Neuronal stem cell (in vitro differentiated cells): ENCODE results near the gene SLC25A22.

Source experiments
- DNase-seq: peaks from one replicate; pipeline ENCODE4 v3.0.0-alpha.2; 2013; ENCODE audit warnings: low spot score
- H2AFZ ChIP-seq: one replicate; pipeline ENCODE4 v1.6.1; 2013; ENCODE audit warnings: mild to moderate bottlenecking, low read length, inconsistent platforms
- H2AK5ac ChIP-seq: 2 replicates; pipeline ENCODE4 v1.6.1; 2013; ENCODE audit warnings: low read depth, mild to moderate bottlenecking, inconsistent platforms, low read length, moderate library complexity, mixed read lengths
- H2BK120ac ChIP-seq: 2 replicates; pipeline ENCODE4 v1.6.1; 2013; ENCODE audit warnings: low read depth, mild to moderate bottlenecking, inconsistent platforms, low read length, moderate library complexity, mixed read lengths
- H2BK12ac ChIP-seq: one replicate; pipeline ENCODE4 v1.6.1; 2013; ENCODE audit warnings: low read length, inconsistent platforms
- H2BK15ac ChIP-seq: 2 replicates; pipeline ENCODE4 v1.6.1; 2013; ENCODE audit warnings: mild to moderate bottlenecking, low read length, inconsistent platforms, mixed read lengths
- H2BK5ac ChIP-seq: one replicate; pipeline ENCODE4 v1.6.1; 2013; ENCODE audit warnings: inconsistent platforms, mild to moderate bottlenecking, low read length, moderate library complexity
- H3K14ac ChIP-seq: one replicate; pipeline ENCODE4 v1.6.1; 2013; ENCODE audit warnings: low read length, inconsistent platforms
- H3K18ac ChIP-seq: 2 replicates; pipeline ENCODE4 v1.6.1; 2013; ENCODE audit warnings: low read length, inconsistent platforms
- H3K23ac ChIP-seq: 2 replicates; pipeline ENCODE4 v1.6.1; 2013; ENCODE audit warnings: low read depth, mild to moderate bottlenecking, mixed read lengths, low read length, inconsistent platforms; ENCODE audit not compliant: poor library complexity
- H3K27ac ChIP-seq: replicated peaks from 3 replicates; pipeline ENCODE4 v1.5.1; 2013; ENCODE audit warnings: low read length, inconsistent platforms
- H3K27me3 ChIP-seq, 3 experiments: 2 replicates each; pipeline ENCODE4 v1.6.1; 2013; ENCODE audit warnings: low read length in 3 of 3, mild to moderate bottlenecking in 2 of 3, inconsistent platforms in 1 of 3, low read depth in 1 of 3, mixed read lengths in 1 of 3, moderate library complexity in 1 of 3; ENCODE audit not compliant: control insufficient read depth in 3 of 3, insufficient read depth in 3 of 3
- H3K36me3 ChIP-seq, 2 donors: replicated peaks in 1 of 2; 2 replicates each; pipeline ENCODE4 v1.6.1; 2013; ENCODE audit warnings: low read length in 2 of 2; ENCODE audit not compliant: control insufficient read depth in 2 of 2, insufficient read depth in 2 of 2
- H3K4ac ChIP-seq: 2 replicates; pipeline ENCODE4 v1.6.1; 2013; ENCODE audit warnings: inconsistent platforms, mild to moderate bottlenecking, low read length, moderate library complexity
- H3K4me1 ChIP-seq, 2 donors: 1 replicate in 1 of 2; 2 replicates in 1 of 2; pipeline ENCODE4 v1.6.1; 2013; ENCODE audit warnings: low read length in 2 of 2, low read depth in 1 of 2; ENCODE audit not compliant: control insufficient read depth in 2 of 2, insufficient read depth in 1 of 2
- H3K4me2 ChIP-seq: one replicate; pipeline ENCODE4 v1.6.1; 2013; ENCODE audit warnings: mild to moderate bottlenecking, low read length, inconsistent platforms; ENCODE audit not compliant: insufficient read depth, poor library complexity, severe bottlenecking
- H3K4me3 ChIP-seq, 2 donors: 2 replicates each; pipeline ENCODE4 v1.5.1; 2013; ENCODE audit warnings: low read length in 2 of 2, mild to moderate bottlenecking in 2 of 2, inconsistent platforms in 1 of 2, moderate library complexity in 1 of 2
- H3K79me1 ChIP-seq: one replicate; pipeline ENCODE4 v1.6.1; 2013; ENCODE audit warnings: low read depth, mild to moderate bottlenecking, inconsistent platforms, low read length, moderate library complexity
- H3K9ac ChIP-seq: one replicate; pipeline ENCODE4 v1.6.1; 2013; ENCODE audit warnings: mild to moderate bottlenecking, low read depth, low read length, inconsistent platforms; ENCODE audit not compliant: poor library complexity
- H3K9me3 ChIP-seq, 2 donors: replicated peaks in 1 of 2; 2 replicates each; pipeline versions ENCODE3 to v1.6.1; 2013; ENCODE audit warnings: low read length in 2 of 2, mild to moderate bottlenecking in 2 of 2, inconsistent platforms in 1 of 2, low read depth in 1 of 2, mixed read lengths in 1 of 2, moderate library complexity in 1 of 2; ENCODE audit not compliant: control insufficient read depth in 2 of 2, insufficient read depth in 1 of 2
- H4K8ac ChIP-seq: one replicate; pipeline ENCODE4 v1.6.1; 2013; ENCODE audit warnings: low read depth, mild to moderate bottlenecking, inconsistent platforms, low read length, moderate library complexity
- H4K91ac ChIP-seq: one replicate; pipeline ENCODE4 v1.6.1; 2013; ENCODE audit warnings: low read length, low read depth, mild to moderate bottlenecking, inconsistent platforms; ENCODE audit not compliant: poor library complexity
- WGBS, 2 donors: extraction: QIAGEN DNeasy Blood & Tissue Kit; methylation state at CpG; one replicate each; pipeline ENCODE4 v1.1.7; 2013; ENCODE audit warnings: missing lambda C conversion rate in 2 of 2, mixed read lengths in 1 of 2; ENCODE audit not compliant: insufficient read length in 2 of 2, insufficient replicate concordance in 1 of 2; ENCODE audit errors: extremely low coverage in 2 of 2; 5-methylcytosine and 5-hydroxymethylcytosine counted together

Gene SLC25A22

DNA sequence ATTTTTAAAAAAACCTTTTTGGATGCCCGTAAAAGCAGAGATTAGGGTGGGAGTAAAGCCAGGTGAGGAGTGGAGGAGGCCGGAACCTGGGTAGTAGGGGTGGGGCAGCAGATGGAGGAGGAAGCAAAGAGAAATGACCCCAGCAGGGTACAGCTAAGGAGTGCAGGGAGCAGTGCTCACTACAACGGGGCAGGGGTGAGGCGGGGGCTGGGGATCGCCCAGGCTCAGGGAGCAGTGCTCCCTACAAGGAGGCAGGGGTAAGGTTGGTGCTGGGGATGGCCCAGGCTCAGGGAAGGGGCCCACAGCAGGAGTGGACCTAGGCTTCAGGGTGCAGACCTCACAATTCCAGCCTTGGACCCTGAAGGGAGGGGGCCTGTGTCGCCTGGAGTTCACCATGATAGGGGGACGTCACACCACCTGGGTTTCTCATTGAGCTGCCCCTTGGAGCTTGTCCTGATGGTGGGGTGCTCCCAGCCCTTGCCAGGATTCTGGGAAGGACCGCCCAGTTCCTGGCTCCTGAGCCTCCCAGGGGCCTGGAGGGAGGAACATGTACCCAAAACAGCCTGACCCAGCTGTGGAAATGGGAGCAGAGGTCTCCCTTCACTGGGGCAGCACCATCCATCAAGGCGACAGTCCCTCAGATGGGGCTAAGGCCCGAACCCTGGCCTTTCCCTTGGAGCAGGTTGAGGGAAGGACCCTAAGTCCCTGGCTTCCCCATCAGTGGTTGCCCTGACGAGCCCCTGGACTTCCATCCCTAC, 17.8 kb upstream of the SLC25A22 start:
- Histone ChIP-seq H3K9ac (no peak overlapping the region), H3K14ac (no peak overlapping the region), H4K91ac (no peak overlapping the region), H3K79me1 (peaks cover 14% of the 10 kb centered on the region), H3K4ac (no peak overlapping the region), H3K4me2 (no peak overlapping the region), H3K4me1 (peaks cover 11 to 20% of the 10 kb centered on the region in 2 donors), H3K27me3 (no peaks in the 10 kb centered on the region), H3K4me3 (no peak overlapping the region), H2BK12ac (no peak overlapping the region), H3K18ac (no peak overlapping the region), H2AK5ac (peak overlapping the region; percentile 10), H3K23ac (peak overlapping the region; percentile 65), H3K36me3 (peaks cover 29 to 38% of the 10 kb centered on the region in 2 donors), H2BK5ac (no peak overlapping the region), H4K8ac (peak overlapping the region; percentile 52), H3K27ac (no peak overlapping the region), H2BK120ac (no peak overlapping the region), H2BK15ac (no peak overlapping the region), H2AFZ (no peak overlapping the region), H3K9me3 (peaks cover 0 to 2% of the 10 kb centered on the region in 2 donors)
- whole genome bisulfite sequencing, 2 donors, result no CpG with 5 or more reads among the region's 11 CpGs
- DNase-seq, result no peak

DNA sequence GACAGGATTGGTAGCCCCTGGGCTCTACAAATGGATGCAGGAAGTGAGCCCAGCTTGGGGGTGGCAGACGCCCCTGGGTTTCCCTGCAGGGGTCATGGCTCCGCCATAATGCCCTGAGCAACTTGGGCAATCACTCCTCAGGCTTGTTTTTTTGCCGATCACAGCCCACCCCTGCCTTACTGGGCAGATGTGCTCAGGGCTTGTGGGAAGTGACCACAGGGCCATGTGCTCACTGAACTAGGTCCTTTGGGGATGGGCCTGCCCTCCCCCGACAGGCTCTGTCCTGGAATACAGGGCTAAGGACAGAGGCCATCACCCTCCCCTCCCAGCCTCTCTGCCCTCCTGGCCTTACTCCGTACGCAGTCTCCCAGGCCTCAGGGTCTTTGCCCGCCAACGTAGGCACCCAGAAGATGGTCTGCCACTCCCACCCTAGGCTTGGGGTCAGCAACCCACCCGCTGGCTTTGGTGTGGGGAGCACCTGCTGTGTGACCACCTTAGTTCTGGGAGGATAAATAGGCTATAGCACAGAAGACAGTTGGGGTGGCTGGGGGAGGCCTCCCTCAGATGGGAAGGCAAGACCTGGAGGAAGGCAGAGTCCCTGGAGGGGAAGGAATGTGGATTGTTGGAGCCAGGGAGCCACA, 15.5 kb upstream of the SLC25A22 start:
- Histone ChIP-seq H2AK5ac (no peak overlapping the region), H2BK5ac (no peak overlapping the region), H3K4me2 (no peak overlapping the region), H3K9ac (no peak overlapping the region), H3K4me1 (peaks cover 5 to 15% of the 10 kb centered on the region in 2 donors), H3K4ac (no peak overlapping the region), H2BK120ac (no peak overlapping the region), H3K14ac (no peak overlapping the region), H2BK12ac (no peak overlapping the region), H3K23ac (no peak overlapping the region), H4K91ac (no peak overlapping the region), H2BK15ac (no peak overlapping the region), H3K36me3 (peaks cover 29 to 39% of the 10 kb centered on the region in 2 donors), H3K9me3 (peaks cover 0 to 2% of the 10 kb centered on the region in 2 donors), H3K27me3 (no peaks in the 10 kb centered on the region), H3K27ac (no peak overlapping the region), H2AFZ (no peak overlapping the region), H3K79me1 (peaks cover 17% of the 10 kb centered on the region), H4K8ac (peak overlapping the region; percentile 48), H3K18ac (no peak overlapping the region), H3K4me3 (no peak overlapping the region)
- WGBS, 2 donors, result no CpG with 5 or more reads among the region's 9 CpGs
- no peak for DNase-seq

DNA sequence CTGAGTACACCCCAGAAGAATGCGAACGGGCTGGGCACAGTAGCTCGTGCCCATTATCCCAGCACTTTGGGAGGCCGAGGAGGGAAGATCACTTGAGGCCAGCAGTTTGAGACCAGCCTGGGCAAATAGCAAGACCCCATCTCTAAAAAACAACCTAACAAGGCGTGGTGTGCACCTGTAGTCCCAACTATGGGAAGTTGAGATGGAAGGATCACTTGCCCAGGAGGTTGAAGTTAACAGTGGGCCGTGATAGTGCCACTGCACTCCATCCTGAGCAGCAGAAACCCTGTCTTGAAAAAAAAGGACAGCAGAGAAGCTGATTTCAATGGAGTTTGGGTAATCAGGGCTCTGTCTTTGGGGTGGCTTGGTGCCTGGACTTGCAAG, 15.0 kb upstream of the SLC25A22 start:
- Histone ChIP-seq H3K79me1 (peaks cover 19% of the 10 kb centered on the region), H4K8ac (no peak overlapping the region), H3K18ac (no peak overlapping the region), H3K14ac (no peak overlapping the region), H2BK12ac (no peak overlapping the region), H2BK15ac (no peak overlapping the region), H3K4me1 (peaks cover 8 to 18% of the 10 kb centered on the region in 2 donors), H2AK5ac (no peak overlapping the region), H3K9me3 (peaks cover 0 to 2% of the 10 kb centered on the region in 2 donors), H2BK120ac (no peak overlapping the region), H3K27me3 (no peaks in the 10 kb centered on the region), H4K91ac (no peak overlapping the region), H2AFZ (no peak overlapping the region), H3K4me3 (no peak overlapping the region), H3K4ac (no peak overlapping the region), H3K36me3 (peaks cover 29 to 39% of the 10 kb centered on the region in 2 donors), H3K4me2 (no peak overlapping the region), H3K23ac (no peak overlapping the region), H2BK5ac (no peak overlapping the region), H3K9ac (no peak overlapping the region), H3K27ac (no peak overlapping the region)
- no peak for DNase-seq
- no CpG with 5 or more reads among the region's 6 CpGs for WGBS, 2 donors

- Histone ChIP-seq H3K27me3 (no peaks in the 10 kb centered on the region), H2BK5ac (no peak overlapping the region), H3K4me1 (peaks cover 8 to 18% of the 10 kb centered on the region in 2 donors), H2AK5ac (no peak overlapping the region), H2BK15ac (no peak overlapping the region), H4K8ac (no peak overlapping the region), H3K9ac (no peak overlapping the region), H3K79me1 (peaks cover 19% of the 10 kb centered on the region), H3K4me2 (no peak overlapping the region), H2AFZ (no peak overlapping the region), H3K4ac (no peak overlapping the region), H4K91ac (no peak overlapping the region), H3K23ac (no peak overlapping the region), H3K18ac (no peak overlapping the region), H2BK120ac (no peak overlapping the region), H3K4me3 (no peak overlapping the region), H3K36me3 (peaks cover 29 to 39% of the 10 kb centered on the region in 2 donors), H2BK12ac (no peak overlapping the region), H3K27ac (no peak overlapping the region), H3K9me3 (peaks cover 0 to 2% of the 10 kb centered on the region in 2 donors), H3K14ac (no peak overlapping the region)
- no peak for DNase-seq
- no CpG with 5 or more reads among the region's 3 CpGs for WGBS, 2 donors
Measured at GRCh38 chr11:812390-812789, 14.3 kb upstream of the SLC25A22 start.
